HepG2 (cell line): ENCODE data around the gene GALNT1. TPM values are rescaled to one million over a fixed set of nuclear protein-coding genes. Genes with fewer than 3 reads are reported as not detected.

Source experiments
- GRHL1 ChIP-seq: sonication (generic); formaldehyde crosslinking; conservative IDR thresholded peaks from 2 replicates; pipeline ENCODE4 v1.8.0; 2022; ENCODE audit warnings: missing genetic modification reagents
- PLRG1 ChIP-seq: fragments of 450-650 bp; conservative IDR thresholded peaks from 2 replicates; pipeline ENCODE4 v1.6.1; 2016
- PRMT3 ChIP-seq: sonication (generic); formaldehyde crosslinking; IDR thresholded peaks from 2 replicates; pipeline ENCODE4 v1.8.1; 2022; ENCODE audit warnings: low read depth, mild to moderate bottlenecking, moderate library complexity, missing genetic modification reagents, borderline replicate concordance
- RNF2 ChIP-seq: fragments of 450-650 bp; conservative IDR thresholded peaks from 2 replicates; pipeline ENCODE4 v1.6.1; 2016; ENCODE audit warnings: low read depth
- ZBTB7A ChIP-seq: sonication (generic); formaldehyde crosslinking; IDR thresholded peaks from 2 replicates; pipeline ENCODE4 v1.8.0; 2022; ENCODE audit warnings: mild to moderate bottlenecking, missing genetic modification reagents
- ZNF510 ChIP-seq: sonication (generic); formaldehyde crosslinking; IDR thresholded peaks from 2 replicates; pipeline ENCODE4 v1.4.0; 2020; ENCODE audit warnings: low read depth, mild to moderate bottlenecking, missing genetic modification reagents
- ZNF569 ChIP-seq: sonication (generic); formaldehyde crosslinking; IDR thresholded peaks from 2 replicates; pipeline ENCODE4 v1.5.0; 2020; ENCODE audit warnings: mild to moderate bottlenecking, missing genetic modification reagents, moderate library complexity, borderline replicate concordance
- ZSCAN21 ChIP-seq: sonication (generic); formaldehyde crosslinking; IDR thresholded peaks from 2 replicates; pipeline ENCODE4 v1.8.0; 2022; ENCODE audit warnings: mild to moderate bottlenecking, missing genetic modification reagents, moderate library complexity, borderline replicate concordance
- ZSCAN31 ChIP-seq: sonication (generic); formaldehyde crosslinking; IDR thresholded peaks from 2 replicates; pipeline ENCODE4 v1.5.0; 2020; ENCODE audit warnings: low read depth, mild to moderate bottlenecking, missing genetic modification reagents
- polyA plus RNA-seq, 8 experiments: library from polyadenylated mRNA; depleted of rRNA in 3 of 8; stranded (reverse) in 7 of 8; unstranded in 1 of 8; fragments of >200 nt; fragmentation: Illumina TruSeq in 4 of 8; extraction: Trizol in 4 of 8; gene quantifications; 2 replicates each; pipeline versions ENCODE4 v1.2.1 to v1.2.3, GENCODE V29; 2011 to 2016; ENCODE audit warnings: low read depth in 4 of 8, missing spikeins in 1 of 8, mixed read lengths in 1 of 8; ENCODE audit not compliant: insufficient read depth in 1 of 8
- total RNA-seq, 5 experiments: library from RNA; depleted of rRNA; stranded (reverse); fragments of >200 nt; fragmentation: Illumina TruSeq; extraction: Trizol; gene quantifications; 2 replicates each; pipeline ENCODE4 v1.2.3, GENCODE V29; 2016; ENCODE audit warnings: low read depth in 1 of 5
- TF ChIP-seq, protein P1 (sequence below): sonication (generic); formaldehyde crosslinking; IDR thresholded peaks from 2 replicates; pipeline ENCODE4 v1.5.0; 2020; ENCODE audit warnings: missing genetic modification reagents
- TF ChIP-seq, protein P2 (sequence below): sonication (generic); formaldehyde crosslinking; IDR thresholded peaks from 2 replicates; pipeline ENCODE4 v1.4.0; 2020; ENCODE audit warnings: mild to moderate bottlenecking, missing genetic modification reagents

Gene GALNT1
- total and polyA plus RNA-seq, 2 of the 13 experiments (the other 11 are each of a cell fraction or from before 2014, with no cell fraction given), result 41.1 to 100 TPM

DNA sequence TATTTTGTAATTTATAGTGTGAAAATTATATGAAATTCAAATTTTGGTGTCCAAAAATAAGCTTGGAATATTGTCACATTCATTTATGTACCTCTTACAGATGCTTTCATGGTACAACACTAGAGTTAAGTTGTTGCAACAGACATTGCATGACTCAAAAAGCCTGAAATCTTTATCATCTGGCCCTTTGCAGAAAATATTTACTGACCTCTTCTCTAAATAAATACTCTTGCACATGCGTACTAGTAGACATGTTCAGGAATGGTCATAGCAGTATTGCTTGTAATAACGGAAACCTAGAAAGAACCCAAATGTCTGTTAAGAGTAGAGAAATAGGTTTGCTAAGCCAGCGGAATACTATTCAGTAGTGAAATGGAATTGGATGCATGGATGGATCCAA lies 60.4 kb downstream of the GALNT1 start (continued):
- TF ChIP-seq ZNF569 (CRISPR knock-in tag) (no peak), ZNF510 (no peak), ZBTB7A (CRISPR knock-in tag) (no peak), ZSCAN31 (CRISPR knock-in tag) (no peak), GRHL1 (no peak), PRMT3 (no peak), RNF2 (no peak), ZSCAN21 (no peak), PLRG1 (no peak)
- TF ChIP-seq, protein P1, sequence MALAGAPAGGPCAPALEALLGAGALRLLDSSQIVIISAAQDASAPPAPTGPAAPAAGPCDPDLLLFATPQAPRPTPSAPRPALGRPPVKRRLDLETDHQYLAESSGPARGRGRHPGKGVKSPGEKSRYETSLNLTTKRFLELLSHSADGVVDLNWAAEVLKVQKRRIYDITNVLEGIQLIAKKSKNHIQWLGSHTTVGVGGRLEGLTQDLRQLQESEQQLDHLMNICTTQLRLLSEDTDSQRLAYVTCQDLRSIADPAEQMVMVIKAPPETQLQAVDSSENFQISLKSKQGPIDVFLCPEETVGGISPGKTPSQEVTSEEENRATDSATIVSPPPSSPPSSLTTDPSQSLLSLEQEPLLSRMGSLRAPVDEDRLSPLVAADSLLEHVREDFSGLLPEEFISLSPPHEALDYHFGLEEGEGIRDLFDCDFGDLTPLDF (CRISPR knock-in tag), result no peak
- TF ChIP-seq, protein P2, sequence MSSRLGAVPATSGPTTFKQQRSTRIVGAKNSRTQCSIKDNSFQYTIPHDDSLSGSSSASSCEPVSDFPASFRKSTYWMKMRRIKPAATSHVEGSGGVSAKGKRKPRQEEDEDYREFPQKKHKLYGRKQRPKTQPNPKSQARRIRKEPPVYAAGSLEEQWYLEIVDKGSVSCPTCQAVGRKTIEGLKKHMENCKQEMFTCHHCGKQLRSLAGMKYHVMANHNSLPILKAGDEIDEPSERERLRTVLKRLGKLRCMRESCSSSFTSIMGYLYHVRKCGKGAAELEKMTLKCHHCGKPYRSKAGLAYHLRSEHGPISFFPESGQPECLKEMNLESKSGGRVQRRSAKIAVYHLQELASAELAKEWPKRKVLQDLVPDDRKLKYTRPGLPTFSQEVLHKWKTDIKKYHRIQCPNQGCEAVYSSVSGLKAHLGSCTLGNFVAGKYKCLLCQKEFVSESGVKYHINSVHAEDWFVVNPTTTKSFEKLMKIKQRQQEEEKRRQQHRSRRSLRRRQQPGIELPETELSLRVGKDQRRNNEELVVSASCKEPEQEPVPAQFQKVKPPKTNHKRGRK (CRISPR knock-in tag), result no peak
